Gastrocnemius medialis (tissue), 4 donors: Measurements from ENCODE around the gene CEACAM7.

Source experiments
- POLR2A ChIP-seq, 2 donors: fragments of 450-650 bp; IDR thresholded peaks; one replicate each; pipeline ENCODE4 v1.6.1; 2017; ENCODE audit warnings: antibody characterized with exemption in 2 of 2, mild to moderate bottlenecking in 2 of 2, moderate library complexity in 2 of 2
- TF ChIP-seq, protein P1 (sequence below), 5 experiments: fragments of 450-650 bp in 3 of 5; fragments of 200-600 bp in 2 of 5; sonication (generic) in 2 of 5; IDR thresholded peaks in 4 of 5; conservative IDR thresholded peaks in 1 of 5; 1 replicate in 4 of 5; 2 replicates in 1 of 5; pipeline ENCODE4 v1.5.1; 2016 to 2019; ENCODE audit warnings: antibody characterized with exemption in 5 of 5, mild to moderate bottlenecking in 3 of 5, moderate library complexity in 3 of 5

DNA sequence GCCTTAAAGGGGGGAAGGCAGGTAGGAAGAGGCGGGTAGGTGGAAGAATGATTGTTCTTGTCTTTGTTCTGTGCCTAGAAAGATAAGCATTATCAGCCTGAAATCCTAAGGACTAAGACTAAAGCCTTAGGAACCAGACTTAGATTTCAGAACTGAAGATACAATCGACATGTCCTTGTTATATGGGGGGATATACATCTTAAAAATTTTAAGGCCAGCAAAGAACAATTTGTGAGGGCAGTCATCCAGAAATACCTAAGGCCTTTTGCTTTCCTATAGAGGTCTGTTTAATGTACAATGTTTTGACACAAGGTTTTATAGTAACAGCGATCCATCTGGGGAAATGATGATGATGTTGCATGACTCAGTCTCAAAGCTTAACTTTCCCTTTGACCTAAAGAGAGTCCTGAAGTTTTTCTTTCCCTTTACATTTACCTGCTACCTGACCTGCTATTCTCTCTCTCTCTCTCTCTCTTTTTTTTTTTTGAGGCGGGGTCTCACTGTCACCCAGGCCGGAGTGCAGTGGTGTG lies 47.1 kb upstream of the CEACAM7 start:
- TF ChIP-seq, protein P1, sequence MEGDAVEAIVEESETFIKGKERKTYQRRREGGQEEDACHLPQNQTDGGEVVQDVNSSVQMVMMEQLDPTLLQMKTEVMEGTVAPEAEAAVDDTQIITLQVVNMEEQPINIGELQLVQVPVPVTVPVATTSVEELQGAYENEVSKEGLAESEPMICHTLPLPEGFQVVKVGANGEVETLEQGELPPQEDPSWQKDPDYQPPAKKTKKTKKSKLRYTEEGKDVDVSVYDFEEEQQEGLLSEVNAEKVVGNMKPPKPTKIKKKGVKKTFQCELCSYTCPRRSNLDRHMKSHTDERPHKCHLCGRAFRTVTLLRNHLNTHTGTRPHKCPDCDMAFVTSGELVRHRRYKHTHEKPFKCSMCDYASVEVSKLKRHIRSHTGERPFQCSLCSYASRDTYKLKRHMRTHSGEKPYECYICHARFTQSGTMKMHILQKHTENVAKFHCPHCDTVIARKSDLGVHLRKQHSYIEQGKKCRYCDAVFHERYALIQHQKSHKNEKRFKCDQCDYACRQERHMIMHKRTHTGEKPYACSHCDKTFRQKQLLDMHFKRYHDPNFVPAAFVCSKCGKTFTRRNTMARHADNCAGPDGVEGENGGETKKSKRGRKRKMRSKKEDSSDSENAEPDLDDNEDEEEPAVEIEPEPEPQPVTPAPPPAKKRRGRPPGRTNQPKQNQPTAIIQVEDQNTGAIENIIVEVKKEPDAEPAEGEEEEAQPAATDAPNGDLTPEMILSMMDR (IDR thresholded peaks at IDR 0.05 in 4 of 5, conservative IDR thresholded peaks at IDR 0.05 in 1 of 5): no peak
- no peak for TF ChIP-seq POLR2A (IDR thresholded peaks at IDR 0.05)
